ENCODE results near the gene ACKR4. TPM values are rescaled to one million over a fixed set of nuclear protein-coding genes. Genes with fewer than 3 reads are reported as not detected.

The ACKR4 gene
- not detected in 2 replicates for total RNA-seq (2021)
- Bru-seq, nascent RNA: not detected
- BruChase-seq, experiment 1, labeled RNA remaining after a 2-hour chase: percentile 28 among the genes with signal in this experiment
- BruChase-seq, experiment 2, labeled RNA remaining after a 6-hour chase: percentile 30 among the genes with signal in this experiment
- long read RNA-seq: 0 reads

- no peak for DNase-seq (ENCODE audit: low spot score)
- CTCF ChIA-PET: no interaction called here
- no TSS peak for BruUV-seq (replicated peaks)
Measured at GRCh38 chr3:132596816-132597433, at the start of gene ACKR4. TSS of gene ACKR4 (plus strand) at chr3:132597270. CDS start at chr3:132600398, 3,128 bp downstream.

DNA sequence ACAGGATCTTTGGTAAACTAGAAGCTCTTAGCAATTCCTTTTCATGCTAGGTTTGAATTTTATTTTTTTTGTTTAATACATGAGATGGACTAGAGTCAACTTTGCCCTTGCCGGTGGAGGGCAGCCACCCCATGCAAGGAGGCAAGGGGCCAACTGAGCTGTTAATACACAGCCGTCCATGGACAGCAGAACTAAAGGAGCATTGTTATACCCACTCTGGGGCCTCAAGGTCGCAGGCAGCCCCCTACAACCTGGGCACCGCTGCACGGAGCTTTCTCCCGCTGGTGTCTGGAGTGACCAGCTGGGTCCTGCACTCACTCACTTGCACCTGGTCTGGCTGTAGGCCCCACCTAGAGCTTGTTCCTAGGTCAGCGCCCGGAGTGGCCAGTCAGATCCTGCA, 47.9 kb upstream of the ACKR4 start:
- TF ChIP-seq EZH2 (IDR thresholded peaks at IDR 0.05; ENCODE audit: borderline replicate concordance, low read depth, low read length, poor library complexity, severe bottlenecking): no peak
- no peak for TF ChIP-seq CTCF (conservative IDR thresholded peaks at IDR 0.05; ENCODE audit: low read depth, low read length)
- intact Hi-C loops (cut with micrococcal nuclease; ENCODE audit: unreplicated experiment): no loop called here
- CTCF ChIA-PET: no interaction called here

More at GRCh38 chr3:132596816-132597433, at the start of gene ACKR4:
- no peak for TF ChIP-seq EZH2 (IDR thresholded peaks at IDR 0.05; ENCODE audit: borderline replicate concordance, low read depth, low read length, poor library complexity, severe bottlenecking)
- no peak for TF ChIP-seq CTCF (conservative IDR thresholded peaks at IDR 0.05; ENCODE audit: low read depth, low read length)
- Histone ChIP-seq H3K4me1 (ENCODE audit: insufficient read depth, low read length, poor library complexity, severe bottlenecking) (peaks cover 18% of the 10 kb centered on the region), H3K27ac (ENCODE audit: low read depth, low read length, poor library complexity, severe bottlenecking) (no peak within 1 kb of the TSS), H3K36me3 (ENCODE audit: insufficient read depth, low read length, poor library complexity, severe bottlenecking) (no peaks in the 10 kb centered on the region), H3K9me3 (ENCODE audit: low read depth, low read length, poor library complexity, severe bottlenecking) (no peaks in the 10 kb centered on the region), H3K27me3 (replicated peaks; ENCODE audit: insufficient read depth, low read depth, low read length, poor library complexity) (no peaks in the 10 kb centered on the region), H3K4me3 (ENCODE audit: low read depth, low read length, poor library complexity, severe bottlenecking) (no peak within 1 kb of the TSS)
- POLR2A ChIA-PET (ENCODE audit: low non-redundant PET): no interaction called here
- intact Hi-C loops (cut with micrococcal nuclease; ENCODE audit: unreplicated experiment): no loop called here

DNA sequence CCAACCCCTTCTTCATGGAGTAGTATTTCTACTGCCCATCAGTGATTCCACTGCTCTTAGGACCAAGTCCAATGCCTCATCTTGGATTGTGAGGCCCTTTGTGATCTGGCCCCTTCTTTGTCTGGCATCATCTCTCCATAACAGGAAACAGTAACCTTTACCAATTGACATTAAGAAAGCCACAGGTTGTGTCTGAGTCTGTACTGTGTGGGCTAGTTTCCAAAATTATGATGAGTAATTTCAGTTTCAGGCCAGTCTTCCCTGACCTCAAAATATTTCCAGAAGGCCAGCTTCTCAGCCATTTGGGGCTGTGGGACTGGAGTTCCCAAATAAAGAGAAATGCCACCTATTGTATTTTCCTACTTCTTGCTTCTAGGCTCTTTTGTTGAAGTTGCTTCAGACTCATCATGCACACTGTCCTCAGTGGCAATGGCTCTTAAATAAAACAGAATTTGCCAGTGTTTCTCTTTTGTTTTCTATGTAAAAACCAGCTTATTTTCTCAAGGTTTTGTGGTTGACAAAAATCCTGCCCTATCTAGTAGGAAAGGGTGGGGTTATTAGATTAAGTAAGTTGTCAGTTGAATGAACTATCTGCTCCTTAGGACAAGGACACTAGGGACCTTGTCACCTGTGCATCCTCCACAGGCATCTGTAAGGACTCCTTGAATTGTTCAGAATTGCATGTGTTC, 47.0 kb upstream of the ACKR4 start:
- DNase-seq (ENCODE audit: low spot score): no peak
- H3K9me3 ChIP-seq (ENCODE audit: low read depth, low read length, poor library complexity, severe bottlenecking): no peaks in the 10 kb centered on the region
- H3K36me3 ChIP-seq (ENCODE audit: insufficient read depth, low read length, poor library complexity, severe bottlenecking): no peaks in the 10 kb centered on the region
- H3K4me3 ChIP-seq (ENCODE audit: low read depth, low read length, poor library complexity, severe bottlenecking): no peak overlapping the region
- ChIA-PET CTCF (no interaction called here), POLR2A (ENCODE audit: low non-redundant PET) (no interaction called here)
- H3K27ac ChIP-seq (ENCODE audit: low read depth, low read length, poor library complexity, severe bottlenecking): no peak overlapping the region
- H3K4me1 ChIP-seq (ENCODE audit: insufficient read depth, low read length, poor library complexity, severe bottlenecking): peaks cover 4% of the 10 kb centered on the region
- no peaks in the 10 kb centered on the region for H3K27me3 ChIP-seq (replicated peaks; ENCODE audit: insufficient read depth, low read depth, low read length, poor library complexity)
- no TSS peak for BruUV-seq (replicated peaks)
- no peak for TF ChIP-seq EZH2 (IDR thresholded peaks at IDR 0.05; ENCODE audit: borderline replicate concordance, low read depth, low read length, poor library complexity, severe bottlenecking)
- intact Hi-C loops (cut with micrococcal nuclease; ENCODE audit: unreplicated experiment): no loop called here

More for the DNA sequence above, 47.9 kb upstream of the ACKR4 start:
- peaks cover 4% of the 10 kb centered on the region for H3K4me1 ChIP-seq (ENCODE audit: insufficient read depth, low read length, poor library complexity, severe bottlenecking)
- no peak overlapping the region for H3K27ac ChIP-seq (ENCODE audit: low read depth, low read length, poor library complexity, severe bottlenecking)
- H3K36me3 ChIP-seq (ENCODE audit: insufficient read depth, low read length, poor library complexity, severe bottlenecking): no peaks in the 10 kb centered on the region
- no peaks in the 10 kb centered on the region for H3K27me3 ChIP-seq (replicated peaks; ENCODE audit: insufficient read depth, low read depth, low read length, poor library complexity)
- no peak overlapping the region for H3K4me3 ChIP-seq (ENCODE audit: low read depth, low read length, poor library complexity, severe bottlenecking)
- DNase-seq (ENCODE audit: low spot score): no peak
- no TSS peak for BruUV-seq (replicated peaks)
- no peaks in the 10 kb centered on the region for H3K9me3 ChIP-seq (ENCODE audit: low read depth, low read length, poor library complexity, severe bottlenecking)
- POLR2A ChIA-PET (ENCODE audit: low non-redundant PET): interaction anchor here (0.7 kb wide), 1 partner anchor 113 kb away, joined by 3 read pairs; no protein-coding TSS in a partner anchor

Data from A673 (cell line).